ENCODE data around the gene CMYA5.

The CMYA5 gene

DNA sequence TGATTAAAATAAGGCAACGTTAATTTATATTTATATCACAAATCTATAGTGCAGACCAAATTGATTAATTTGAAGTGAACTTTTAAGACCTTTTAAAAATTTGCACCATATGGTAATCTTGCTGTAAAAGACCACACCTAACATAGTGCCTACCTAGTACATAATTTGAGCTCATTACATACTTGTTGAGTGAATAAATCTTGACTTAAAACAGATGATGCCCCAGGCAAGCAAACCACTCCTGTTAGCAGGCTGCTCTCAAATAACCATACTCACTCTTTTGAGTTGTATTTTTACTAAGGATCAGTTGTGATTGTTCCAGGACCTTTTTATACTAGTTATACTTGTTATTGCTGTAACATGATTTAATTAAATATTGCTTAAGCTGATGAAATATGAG is 27.2 kb downstream of the CMYA5 start:
- Histone ChIP-seq H3K79me2 (ENCODE audit: insufficient read depth, low read length) (no peaks in the 10 kb centered on the region), H3K27ac (ENCODE audit: low read depth, low read length, poor library complexity, severe bottlenecking) (no peak overlapping the region), H3K36me3 (ENCODE audit: insufficient read depth, low read length) (no peaks in the 10 kb centered on the region), H3K9me3 (ENCODE audit: low read length) (peaks cover 7% of the 10 kb centered on the region), H4K20me1 (ENCODE audit: insufficient read depth, low read length) (no peaks in the 10 kb centered on the region), H3K4me3 (ENCODE audit: low read depth, low read length, poor library complexity, severe bottlenecking) (no peak overlapping the region), H3F3A (ENCODE audit: insufficient read depth, low read length) (no peaks in the 10 kb centered on the region), H3K4me1 (ENCODE audit: insufficient read depth, low read length, severe bottlenecking) (no peaks in the 10 kb centered on the region), H2AFZ (ENCODE audit: low read length) (no peak overlapping the region), H3K9ac (ENCODE audit: low read length) (no peak overlapping the region), H3K9me2 (ENCODE audit: low read depth, low read length) (no peaks in the 10 kb centered on the region), H3K4me2 (ENCODE audit: low read length) (no peak overlapping the region), H3K27me3 (ENCODE audit: insufficient read depth, low read length) (no peaks in the 10 kb centered on the region)
- TF ChIP-seq, protein P1, sequence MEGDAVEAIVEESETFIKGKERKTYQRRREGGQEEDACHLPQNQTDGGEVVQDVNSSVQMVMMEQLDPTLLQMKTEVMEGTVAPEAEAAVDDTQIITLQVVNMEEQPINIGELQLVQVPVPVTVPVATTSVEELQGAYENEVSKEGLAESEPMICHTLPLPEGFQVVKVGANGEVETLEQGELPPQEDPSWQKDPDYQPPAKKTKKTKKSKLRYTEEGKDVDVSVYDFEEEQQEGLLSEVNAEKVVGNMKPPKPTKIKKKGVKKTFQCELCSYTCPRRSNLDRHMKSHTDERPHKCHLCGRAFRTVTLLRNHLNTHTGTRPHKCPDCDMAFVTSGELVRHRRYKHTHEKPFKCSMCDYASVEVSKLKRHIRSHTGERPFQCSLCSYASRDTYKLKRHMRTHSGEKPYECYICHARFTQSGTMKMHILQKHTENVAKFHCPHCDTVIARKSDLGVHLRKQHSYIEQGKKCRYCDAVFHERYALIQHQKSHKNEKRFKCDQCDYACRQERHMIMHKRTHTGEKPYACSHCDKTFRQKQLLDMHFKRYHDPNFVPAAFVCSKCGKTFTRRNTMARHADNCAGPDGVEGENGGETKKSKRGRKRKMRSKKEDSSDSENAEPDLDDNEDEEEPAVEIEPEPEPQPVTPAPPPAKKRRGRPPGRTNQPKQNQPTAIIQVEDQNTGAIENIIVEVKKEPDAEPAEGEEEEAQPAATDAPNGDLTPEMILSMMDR (IDR thresholded peaks at IDR 0.05; ENCODE audit: low read length), result no peak
- TF ChIP-seq EZH2 (IDR thresholded peaks at IDR 0.05; ENCODE audit: borderline replicate concordance, low read length), result no peak

DNA sequence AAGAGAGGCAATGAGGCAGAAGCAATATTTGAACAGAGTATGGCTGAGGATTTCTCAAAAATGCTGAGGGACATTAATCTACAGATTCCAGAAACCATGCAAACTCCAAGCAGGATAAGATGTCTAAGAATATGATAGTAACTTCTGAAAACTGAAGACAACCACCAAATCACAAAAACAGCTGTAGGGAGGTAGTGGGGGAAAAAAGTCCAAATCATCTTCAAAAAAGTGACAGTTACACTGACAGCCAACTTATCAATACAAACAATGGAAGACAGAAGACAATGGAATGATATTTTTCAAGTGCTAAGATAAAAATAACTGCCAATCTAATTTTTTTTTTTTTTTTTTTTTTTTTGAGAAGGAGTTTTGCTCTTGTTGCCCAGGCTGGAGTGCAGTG is 30.5 kb downstream of the CMYA5 start:
- no peaks in the 10 kb centered on the region for H4K20me1 ChIP-seq (ENCODE audit: insufficient read depth, low read length)
- no peak overlapping the region for H3K9ac ChIP-seq (ENCODE audit: low read length)
- no peak overlapping the region for H3K4me3 ChIP-seq (ENCODE audit: low read depth, low read length, poor library complexity, severe bottlenecking)
- H3K79me2 ChIP-seq (ENCODE audit: insufficient read depth, low read length), result no peaks in the 10 kb centered on the region
- H3K4me2 ChIP-seq (ENCODE audit: low read length), result no peak overlapping the region
- no peaks in the 10 kb centered on the region for H3K4me1 ChIP-seq (ENCODE audit: insufficient read depth, low read length, severe bottlenecking)
- TF ChIP-seq, protein P1 (IDR thresholded peaks at IDR 0.05; ENCODE audit: low read length), result no peak
- no peak overlapping the region for H3K27ac ChIP-seq (ENCODE audit: low read depth, low read length, poor library complexity, severe bottlenecking)
- H3K9me3 ChIP-seq (ENCODE audit: low read length), result peaks cover 7% of the 10 kb centered on the region
- no peaks in the 10 kb centered on the region for H3K36me3 ChIP-seq (ENCODE audit: insufficient read depth, low read length)
- H3F3A ChIP-seq (ENCODE audit: insufficient read depth, low read length), result no peaks in the 10 kb centered on the region
- H2AFZ ChIP-seq (ENCODE audit: low read length), result no peak overlapping the region
- H3K27me3 ChIP-seq (ENCODE audit: insufficient read depth, low read length), result no peaks in the 10 kb centered on the region
- H3K9me2 ChIP-seq (ENCODE audit: low read depth, low read length), result no peaks in the 10 kb centered on the region

DNA sequence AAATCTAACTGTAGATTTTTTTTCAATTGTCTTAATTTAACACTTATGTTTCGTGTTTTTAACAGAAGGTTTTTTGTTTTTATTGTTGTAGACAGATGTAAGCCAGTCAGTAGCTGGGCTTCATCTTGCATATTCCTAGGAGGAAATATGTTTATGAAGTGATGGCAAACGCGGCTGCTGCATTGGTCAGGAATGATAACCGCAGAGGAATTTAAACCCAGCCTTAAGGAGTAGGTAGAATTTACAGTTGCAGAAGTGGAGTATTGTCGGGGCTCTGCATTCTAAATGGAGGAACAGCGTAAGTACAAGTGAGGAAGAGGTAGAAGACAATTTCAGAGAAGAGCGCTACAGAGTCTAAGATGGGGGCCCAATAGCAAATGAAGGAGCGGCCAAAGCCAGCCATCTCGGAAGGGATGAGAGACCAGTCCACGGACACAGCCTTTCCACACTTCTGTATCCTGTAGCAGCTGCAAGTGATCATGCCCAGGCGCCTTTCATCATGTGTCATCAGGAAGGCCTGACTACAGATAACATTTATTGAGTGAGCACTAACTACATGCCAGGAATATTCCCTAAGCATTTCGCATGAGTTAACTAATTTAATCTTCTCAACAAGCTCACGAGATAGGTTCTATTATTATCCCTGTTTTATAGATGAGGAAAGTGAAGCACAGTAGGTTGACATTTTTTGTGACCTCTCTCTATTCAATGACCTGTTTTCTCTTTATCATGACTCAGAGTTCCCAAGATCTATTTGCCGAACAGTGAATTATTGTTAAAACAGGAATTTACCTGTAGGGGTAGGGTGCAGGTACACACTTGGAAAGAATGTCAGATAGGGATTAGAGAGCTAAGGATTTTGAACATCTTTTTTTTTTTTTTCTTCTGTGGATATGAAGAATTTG is 38.1 kb downstream of the CMYA5 start:
- Histone ChIP-seq H3K9me3 (ENCODE audit: low read length) (no peaks in the 10 kb centered on the region), H3K79me2 (ENCODE audit: insufficient read depth, low read length) (no peaks in the 10 kb centered on the region), H3K27ac (ENCODE audit: low read depth, low read length, poor library complexity, severe bottlenecking) (no peak overlapping the region), H2AFZ (ENCODE audit: low read length) (no peak overlapping the region), H3K4me3 (ENCODE audit: low read depth, low read length, poor library complexity, severe bottlenecking) (no peak overlapping the region), H3K9me2 (ENCODE audit: low read depth, low read length) (no peaks in the 10 kb centered on the region), H3K4me2 (ENCODE audit: low read length) (no peak overlapping the region), H3K27me3 (ENCODE audit: insufficient read depth, low read length) (peaks cover 6% of the 10 kb centered on the region; the same call in 1 of the 2 replicates), H3K9ac (ENCODE audit: low read length) (no peak overlapping the region), H3F3A (ENCODE audit: insufficient read depth, low read length) (no peaks in the 10 kb centered on the region), H4K20me1 (ENCODE audit: insufficient read depth, low read length) (no peaks in the 10 kb centered on the region), H3K4me1 (ENCODE audit: insufficient read depth, low read length, severe bottlenecking) (no peaks in the 10 kb centered on the region), H3K36me3 (ENCODE audit: insufficient read depth, low read length) (no peaks in the 10 kb centered on the region)
- no peak for TF ChIP-seq EZH2 (IDR thresholded peaks at IDR 0.05; ENCODE audit: borderline replicate concordance, low read length)
- TF ChIP-seq, protein P1 (IDR thresholded peaks at IDR 0.05; ENCODE audit: low read length), result no peak

All from OCI-LY1 (cell line).